Stomach smooth muscle (tissue), 2 donors: ENCODE measurements around the gene CYTH1.

Experiments used
- H3K27ac ChIP-seq: one replicate; pipeline ENCODE4 v1.7.0; 2013; ENCODE audit warnings: mild to moderate bottlenecking, low read length, inconsistent platforms
- H3K27me3 ChIP-seq, 2 donors: one replicate each; pipeline ENCODE4 v1.7.0; 2013; ENCODE audit warnings: low read length in 2 of 2; ENCODE audit not compliant: insufficient read depth in 2 of 2, control insufficient read depth in 1 of 2
- H3K36me3 ChIP-seq, 2 donors: one replicate each; pipeline ENCODE4 v1.7.0; 2013; ENCODE audit warnings: low read length in 2 of 2; ENCODE audit not compliant: control insufficient read depth in 2 of 2, insufficient read depth in 2 of 2
- H3K4me1 ChIP-seq: one replicate; pipeline ENCODE4 v1.7.0; 2013; ENCODE audit warnings: low read length; ENCODE audit not compliant: control insufficient read depth, insufficient read depth
- H3K4me3 ChIP-seq, 2 donors: one replicate each; pipeline ENCODE4 v1.7.0; 2013; ENCODE audit warnings: low read length in 2 of 2
- H3K9ac ChIP-seq, 2 donors: one replicate each; pipeline ENCODE4 v1.7.0; 2013; ENCODE audit warnings: low read length in 2 of 2, mild to moderate bottlenecking in 1 of 2
- H3K9me3 ChIP-seq, 2 donors: one replicate each; pipeline ENCODE4 v1.7.0; 2013; ENCODE audit warnings: low read length in 2 of 2; ENCODE audit not compliant: control insufficient read depth in 2 of 2
- donor health status: healthy.
- donor health status: Pancreatic carcinoma.

CYTH1 gene

GRCh38 chr17:78805301-78805700 lies 23.2 kb upstream of the CYTH1 start:
- no peaks in the 10 kb centered on the region for H3K27me3 ChIP-seq
- peaks cover 61 to 64% of the 10 kb centered on the region in 2 donors for H3K36me3 ChIP-seq
- H3K4me3 ChIP-seq: no peak overlapping the region
- no peak overlapping the region for H3K9ac ChIP-seq
- H3K9me3 ChIP-seq: no peaks in the 10 kb centered on the region
- H3K27ac ChIP-seq: no peak overlapping the region
- H3K4me1 ChIP-seq: no peaks in the 10 kb centered on the region

DNA sequence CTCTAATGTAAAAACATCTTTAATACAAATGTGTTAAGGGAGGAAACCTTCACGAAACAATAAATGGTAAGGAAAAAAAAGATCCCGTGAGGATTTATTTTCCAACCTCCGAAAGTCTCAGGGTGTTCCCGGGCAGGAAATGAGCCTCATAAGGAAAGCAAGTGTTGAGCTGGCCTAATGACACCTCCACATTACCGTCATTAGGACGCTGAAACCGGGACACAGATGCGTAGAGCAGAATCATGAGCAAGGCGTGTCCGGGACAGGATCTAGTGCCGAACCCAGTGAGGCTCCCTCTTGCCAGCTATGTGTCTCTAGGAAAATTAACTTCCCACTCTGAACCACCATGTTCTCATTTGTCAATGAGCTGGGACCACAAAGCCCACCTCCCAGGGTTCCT lies 22.7 kb upstream of the CYTH1 start:
- H3K4me1 ChIP-seq: no peaks in the 10 kb centered on the region
- no peak overlapping the region for H3K4me3 ChIP-seq
- peaks cover 57 to 60% of the 10 kb centered on the region in 2 donors for H3K36me3 ChIP-seq
- H3K9ac ChIP-seq: no peak overlapping the region
- H3K27me3 ChIP-seq: no peaks in the 10 kb centered on the region
- no peaks in the 10 kb centered on the region for H3K9me3 ChIP-seq
- no peak overlapping the region for H3K27ac ChIP-seq

GRCh38 chr17:78803186-78803845 lies 21.2 kb upstream of the CYTH1 start:
- H3K4me3 ChIP-seq: no peak overlapping the region
- H3K36me3 ChIP-seq: peaks cover 57 to 60% of the 10 kb centered on the region in 2 donors
- H3K9ac ChIP-seq: no peak overlapping the region
- H3K4me1 ChIP-seq: peaks cover 6% of the 10 kb centered on the region
- H3K27ac ChIP-seq: no peak overlapping the region
- no peaks in the 10 kb centered on the region for H3K27me3 ChIP-seq
- H3K9me3 ChIP-seq: no peaks in the 10 kb centered on the region

DNA sequence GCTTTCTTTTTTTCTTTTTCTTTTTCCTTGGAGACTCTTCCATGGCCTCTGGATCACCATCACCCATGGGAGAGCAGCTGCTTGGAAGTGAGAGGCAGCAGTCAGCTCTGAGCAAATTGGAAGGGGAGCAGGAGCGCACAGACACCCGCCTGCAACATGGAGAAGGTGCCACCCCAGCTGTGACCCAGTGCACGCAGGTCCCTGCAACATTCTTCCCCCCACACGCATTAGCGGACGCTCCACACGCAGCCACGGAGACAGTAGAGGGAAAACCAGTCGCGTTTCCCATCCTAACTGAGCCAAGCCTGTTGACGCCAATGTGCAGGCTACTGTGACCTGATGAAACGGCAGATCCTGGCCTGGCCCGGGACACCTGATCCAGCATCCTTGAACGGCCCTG lies 20.4 kb upstream of the CYTH1 start:
- peaks cover 6% of the 10 kb centered on the region for H3K4me1 ChIP-seq
- no peak overlapping the region for H3K4me3 ChIP-seq
- no peaks in the 10 kb centered on the region for H3K27me3 ChIP-seq
- no peaks in the 10 kb centered on the region for H3K9me3 ChIP-seq
- H3K9ac ChIP-seq: no peak overlapping the region
- H3K36me3 ChIP-seq: peaks cover 58 to 60% of the 10 kb centered on the region in 2 donors
- no peak overlapping the region for H3K27ac ChIP-seq

DNA sequence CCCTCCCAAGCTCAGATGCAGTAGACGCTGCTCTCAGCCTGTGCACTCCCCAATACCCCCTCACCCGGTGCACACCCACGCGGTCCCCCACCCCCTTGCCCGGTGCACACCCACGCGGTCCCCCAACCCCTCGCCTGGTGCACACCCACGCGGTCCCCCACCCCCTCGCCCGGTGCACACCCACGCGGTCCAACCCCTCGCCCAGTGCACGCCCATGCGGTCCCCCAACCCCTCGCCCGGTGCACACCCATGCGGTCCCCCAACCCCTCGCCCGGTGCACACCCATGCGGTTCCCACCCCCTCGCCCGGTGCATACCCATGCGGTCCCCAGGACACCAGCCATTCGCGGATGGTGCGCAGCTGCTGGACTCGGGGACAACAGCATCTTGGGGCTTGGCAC lies 19.9 kb upstream of the CYTH1 start:
- H3K9ac ChIP-seq: no peak overlapping the region
- H3K4me3 ChIP-seq: no peak overlapping the region
- peaks cover 58 to 60% of the 10 kb centered on the region in 2 donors for H3K36me3 ChIP-seq
- no peaks in the 10 kb centered on the region for H3K27me3 ChIP-seq
- no peaks in the 10 kb centered on the region for H3K9me3 ChIP-seq
- peaks cover 6% of the 10 kb centered on the region for H3K4me1 ChIP-seq
- no peak overlapping the region for H3K27ac ChIP-seq

DNA sequence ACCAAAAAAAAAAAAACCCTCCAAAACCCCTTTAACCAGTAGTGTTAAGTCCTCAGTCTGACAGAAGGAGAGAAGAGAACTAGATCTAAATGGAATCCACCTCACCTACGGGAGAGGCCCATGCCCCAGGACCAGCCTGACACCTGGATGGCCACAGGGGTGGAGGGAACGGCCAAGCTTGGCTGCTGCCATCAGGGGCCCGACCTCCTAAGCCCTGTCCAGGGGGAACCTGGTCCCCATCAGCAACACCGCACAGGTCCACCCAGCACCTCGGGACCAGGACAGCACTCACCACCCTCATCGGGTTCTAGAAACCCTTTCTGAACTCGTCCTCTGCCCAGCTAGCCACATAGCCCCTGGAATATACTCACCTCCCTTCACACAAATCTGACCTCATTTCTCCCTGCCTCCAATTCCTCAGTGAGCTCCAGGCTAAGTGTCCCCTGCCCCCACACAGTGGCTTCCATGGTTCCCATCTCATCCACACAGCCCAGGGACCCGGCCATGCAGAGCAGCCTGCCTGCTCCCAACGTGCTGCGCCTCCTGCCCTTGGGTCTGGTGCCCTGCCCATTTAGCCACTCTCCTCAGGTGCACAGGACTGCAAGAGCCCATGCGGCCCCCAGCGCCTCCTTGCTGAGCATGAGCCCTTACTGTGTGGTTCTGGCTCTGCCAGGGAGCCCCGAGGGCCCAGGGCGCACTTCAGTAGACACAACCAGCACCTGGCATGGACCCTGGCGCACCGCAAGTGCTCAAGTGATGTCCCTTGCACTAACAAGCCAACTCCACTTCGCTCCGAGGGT lies 18.3 kb upstream of the CYTH1 start:
- Histone ChIP-seq H3K9ac (no peak overlapping the region), H3K27ac (no peak overlapping the region), H3K36me3 (peaks cover 56 to 60% of the 10 kb centered on the region in 2 donors)

GRCh38 chr17:78798695-78799559 lies 16.9 kb upstream of the CYTH1 start:
- Histone ChIP-seq H3K9ac (peak overlapping the region in 1 of 2 donors; percentile 29), H3K4me3 (no peak overlapping the region), H3K36me3 (peaks cover 58 to 64% of the 10 kb centered on the region in 2 donors), H3K27ac (no peak overlapping the region), H3K27me3 (no peaks in the 10 kb centered on the region), H3K4me1 (peaks cover 13% of the 10 kb centered on the region), H3K9me3 (no peaks in the 10 kb centered on the region)

More for the DNA sequence above, 18.3 kb upstream of the CYTH1 start:
- Histone ChIP-seq H3K4me3 (no peak overlapping the region), H3K27me3 (no peaks in the 10 kb centered on the region), H3K4me1 (peaks cover 13% of the 10 kb centered on the region), H3K9me3 (no peaks in the 10 kb centered on the region)

DNA sequence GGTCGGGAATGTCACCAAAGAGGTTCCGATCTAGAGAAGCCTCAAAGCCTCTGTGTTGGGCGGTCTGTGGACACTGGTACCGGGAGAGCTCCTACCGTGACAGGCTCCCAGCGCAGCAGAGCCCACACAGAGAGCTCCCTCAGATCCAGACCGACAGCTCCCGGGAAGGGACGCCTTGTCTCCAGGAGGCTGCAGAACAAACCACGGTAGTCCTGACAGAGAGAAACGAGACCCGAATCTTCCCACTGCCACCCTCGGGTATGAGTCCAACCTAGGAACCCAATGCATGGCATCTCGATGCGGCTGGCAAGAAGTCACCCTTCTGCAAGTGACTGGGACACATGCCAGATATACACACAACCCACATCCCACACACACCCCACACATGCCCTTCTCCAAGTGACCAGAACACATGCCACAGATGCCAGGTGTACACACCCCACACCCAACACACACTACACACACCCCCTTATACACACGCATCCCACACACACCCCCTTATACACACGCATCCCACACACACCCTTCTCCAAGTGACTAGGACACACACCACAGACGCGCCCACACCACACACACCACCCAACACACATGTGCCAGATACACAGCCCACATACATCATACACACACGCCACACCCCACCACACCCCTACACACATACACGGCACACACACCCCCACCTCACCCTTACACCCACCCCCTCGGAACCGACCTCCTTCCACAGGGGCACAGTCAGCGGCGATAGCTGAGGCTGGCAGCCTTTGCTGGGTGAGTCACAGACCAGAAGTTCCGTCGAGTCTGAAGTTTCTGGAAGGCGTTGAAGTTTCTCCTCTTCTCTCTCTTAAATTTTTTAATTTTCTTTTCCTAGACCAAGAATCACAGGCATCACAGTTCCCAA lies 15.9 kb upstream of the CYTH1 start:
- Histone ChIP-seq H3K9me3 (no peaks in the 10 kb centered on the region), H3K27me3 (no peaks in the 10 kb centered on the region), H3K36me3 (peaks cover 56 to 61% of the 10 kb centered on the region in 2 donors), H3K4me3 (no peak overlapping the region), H3K27ac (no peak overlapping the region), H3K4me1 (peaks cover 13% of the 10 kb centered on the region), H3K9ac (no peak overlapping the region)

DNA sequence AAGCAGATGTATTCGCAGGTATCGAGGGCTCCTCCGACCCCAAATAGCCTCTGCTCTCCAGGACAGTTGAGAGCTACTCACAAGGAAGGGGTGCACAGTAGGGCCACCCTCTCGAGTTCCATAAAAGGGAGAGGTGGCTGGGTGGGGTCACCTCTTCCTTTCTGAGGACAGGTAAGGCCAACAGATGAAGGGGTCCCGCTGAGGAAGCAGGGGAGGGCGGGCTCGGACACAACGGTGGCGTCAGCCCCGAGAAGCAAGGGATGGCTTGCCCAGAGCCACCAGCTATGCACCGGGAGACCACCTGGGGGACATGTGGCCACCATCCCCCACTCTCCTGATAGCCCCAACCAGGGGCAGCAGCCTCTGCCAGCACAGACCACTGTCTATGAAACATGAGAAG lies 15.1 kb upstream of the CYTH1 start:
- Histone ChIP-seq H3K27me3 (no peaks in the 10 kb centered on the region), H3K9ac (no peak overlapping the region), H3K4me3 (no peak overlapping the region), H3K9me3 (no peaks in the 10 kb centered on the region), H3K4me1 (peaks cover 14% of the 10 kb centered on the region), H3K27ac (no peak overlapping the region), H3K36me3 (peaks cover 51 to 55% of the 10 kb centered on the region in 2 donors)

DNA sequence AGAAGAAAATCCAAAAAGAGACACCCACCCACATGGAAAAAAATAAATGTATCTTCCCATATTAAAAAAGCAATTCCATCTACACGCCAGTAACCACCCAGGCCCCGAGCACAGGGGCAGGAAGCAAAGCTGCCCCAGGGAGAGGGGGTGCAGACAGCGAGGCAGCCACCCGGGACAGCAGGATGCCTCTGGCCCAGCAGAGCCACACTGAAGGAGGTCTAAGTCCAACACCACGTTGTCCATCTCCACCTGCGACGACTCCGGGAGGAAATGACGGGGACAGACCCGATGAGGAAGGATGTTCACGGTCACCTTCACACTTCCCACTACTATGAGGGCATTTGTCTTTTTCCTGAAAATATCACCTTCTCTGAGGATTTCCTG lies 14.4 kb upstream of the CYTH1 start:
- H3K4me3 ChIP-seq: no peak overlapping the region
- H3K27ac ChIP-seq: no peak overlapping the region
- no peak overlapping the region for H3K9ac ChIP-seq
- H3K4me1 ChIP-seq: peaks cover 20% of the 10 kb centered on the region
- H3K27me3 ChIP-seq: no peaks in the 10 kb centered on the region
- H3K36me3 ChIP-seq: peaks cover 47 to 54% of the 10 kb centered on the region in 2 donors
- H3K9me3 ChIP-seq: no peaks in the 10 kb centered on the region
